NCI-H2081 (cell line): ENCODE data around the gene LIMCH1.
"Not testable (repeated sequence)": the region's sequence is repeated elsewhere in the genome, so short reads cannot be mapped to it uniquely, and the experiment has no call there.

Source experiments
- DNase-seq, 2 experiments: peaks; one replicate each; lab custom pipeline; 2025; lab: John Stamatoyannopoulos, UW

The LIMCH1 gene

DNA sequence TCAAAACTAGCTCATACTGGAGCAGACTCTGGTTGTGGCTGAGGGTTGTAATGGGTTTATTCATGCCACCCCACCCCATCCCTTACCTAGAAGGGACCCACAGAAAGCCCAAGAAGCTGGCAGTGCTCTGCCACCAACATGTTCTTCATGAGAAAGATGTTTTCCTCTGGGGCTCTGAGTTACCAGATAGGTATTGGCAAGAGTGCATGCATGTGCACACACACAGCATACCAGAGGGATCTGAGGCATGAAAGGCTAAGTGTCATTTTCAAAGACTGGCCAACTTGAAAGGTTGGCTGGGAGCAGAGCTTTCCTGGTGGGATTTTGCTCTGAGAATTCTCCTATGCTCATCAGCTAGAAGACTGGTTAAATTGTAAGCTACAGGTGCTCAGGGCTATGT is 145.4 kb downstream of the LIMCH1 start:
- DNase-seq, result no peak

GRCh38 chr4:41686893-41687292 is 148.9 kb downstream of the LIMCH1 start:
- DNase-seq, result no peak

DNA sequence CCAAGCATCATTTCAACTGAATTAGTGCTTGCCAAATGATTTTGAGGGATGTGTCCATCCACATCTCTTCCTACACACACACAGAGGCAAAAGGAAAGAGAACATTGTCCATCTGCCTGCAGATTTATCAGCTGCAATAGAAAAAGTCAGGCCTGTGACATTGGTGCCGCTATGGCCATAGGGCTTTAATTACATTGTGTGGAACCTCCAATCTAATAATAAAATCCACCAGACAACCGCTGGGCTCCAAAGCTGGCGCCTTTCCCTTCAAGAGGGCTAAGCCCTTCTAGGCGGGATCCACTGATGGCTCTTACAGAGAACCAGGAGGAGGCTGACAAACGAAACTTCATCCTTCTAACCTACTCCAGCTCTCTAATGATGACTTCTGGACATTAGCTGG is 150.0 kb downstream of the LIMCH1 start:
- DNase-seq, result no peak

DNA sequence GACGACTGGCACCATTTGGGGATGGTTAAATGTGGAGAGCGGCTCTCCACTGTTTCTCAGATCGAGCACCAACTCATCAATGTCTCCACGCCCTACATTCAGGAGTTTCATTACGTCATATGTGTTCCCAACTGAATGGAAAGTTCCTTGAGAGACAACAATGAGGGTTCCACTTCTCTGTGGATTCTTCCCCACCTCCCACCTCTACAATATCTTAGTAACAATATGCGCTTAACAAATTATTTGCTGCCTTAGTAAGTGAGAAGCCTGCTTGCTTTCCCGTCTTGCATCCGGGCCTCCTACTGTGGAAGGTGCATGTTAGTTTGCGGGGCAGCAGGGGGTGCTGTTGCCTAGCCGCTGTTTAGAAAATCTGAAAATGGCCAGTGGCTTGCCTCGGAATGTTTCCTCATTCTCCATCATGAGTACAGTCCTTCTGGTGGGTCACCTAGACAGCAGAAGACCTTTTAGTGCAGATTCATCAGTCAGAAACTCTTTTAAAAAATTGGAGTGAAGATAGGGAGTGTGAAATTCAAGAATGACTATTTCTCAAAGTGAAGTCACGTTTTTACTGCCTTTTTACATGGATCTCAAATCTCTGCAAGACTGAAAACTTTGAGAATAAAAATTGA is 154.9 kb downstream of the LIMCH1 start:
- peak; percentile 67 to 75 for DNase-seq

GRCh38 chr4:41693629-41694028 is 155.7 kb downstream of the LIMCH1 start:
- peak; percentile 63 to 73 for DNase-seq

- DNase-seq, result no peak
Measured at GRCh38 chr4:41696131-41696530, 158.2 kb downstream of the LIMCH1 start.

- no peak for DNase-seq
Measured at GRCh38 chr4:41696763-41697162, 158.8 kb downstream of the LIMCH1 start.

- no peak for DNase-seq
Measured at GRCh38 chr4:41701983-41702382, 164.0 kb downstream of the LIMCH1 start.

GRCh38 chr4:41702770-41703169 is 164.8 kb downstream of the LIMCH1 start:
- DNase-seq, result no peak

- DNase-seq, result no peak
Measured at GRCh38 chr4:41703785-41704184, 165.8 kb downstream of the LIMCH1 start.

DNA sequence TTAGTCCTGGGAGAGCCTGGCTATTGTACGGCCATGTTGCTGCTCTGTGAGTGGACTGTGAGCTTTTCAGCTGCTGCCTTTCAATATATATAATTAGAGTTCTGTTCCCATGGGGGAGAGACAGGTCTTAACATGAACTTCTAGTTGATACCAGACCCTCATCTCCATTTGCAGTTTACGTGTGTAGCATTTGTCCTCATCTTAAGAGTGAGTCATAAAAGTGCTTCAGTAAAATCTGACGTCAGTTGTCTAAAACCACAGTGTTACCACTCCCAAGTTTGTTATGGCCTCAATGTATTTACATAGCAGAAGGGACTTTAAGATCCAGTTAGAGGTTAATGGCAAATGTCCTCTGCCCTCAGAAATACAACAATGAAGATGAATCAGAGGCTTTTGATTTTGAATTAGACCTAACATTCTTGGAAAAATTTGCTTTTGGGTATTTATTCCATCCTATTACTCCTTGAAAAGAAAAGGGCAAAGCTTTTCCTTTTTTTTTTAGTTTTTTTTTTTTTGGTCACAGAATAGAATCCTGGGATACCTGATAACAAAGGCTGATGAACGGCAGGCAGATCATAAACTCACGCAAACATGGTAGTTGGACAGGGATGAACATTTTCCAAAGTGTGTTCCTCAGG is 172.0 kb downstream of the LIMCH1 start:
- no peak for DNase-seq

GRCh38 chr4:41711654-41712053 is 173.7 kb downstream of the LIMCH1 start:
- not testable (repeated sequence) for DNase-seq

DNA sequence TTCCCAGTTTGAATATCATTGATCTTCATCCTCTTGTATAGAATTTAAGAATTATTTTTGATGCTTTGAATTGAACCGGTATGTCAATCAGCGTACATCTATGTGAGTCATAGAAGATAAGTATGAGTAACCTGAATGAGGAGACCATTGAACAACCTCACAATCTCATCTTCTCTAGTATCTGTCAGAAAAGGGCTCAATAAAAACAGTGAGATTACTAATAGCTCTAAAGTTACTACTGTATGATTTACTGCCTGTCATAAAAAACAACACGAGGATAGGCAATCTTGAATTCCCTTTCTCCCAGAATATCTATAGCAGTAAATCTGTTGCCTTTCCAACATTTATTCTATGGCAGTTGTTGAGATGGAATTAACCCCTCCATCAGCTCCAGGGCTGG is 174.5 kb downstream of the LIMCH1 start:
- DNase-seq, result no peak

GRCh38 chr4:41713768-41714167 is 175.8 kb downstream of the LIMCH1 start:
- DNase-seq, result no peak

- no peak for DNase-seq
Measured at GRCh38 chr4:41714364-41715000, 176.5 kb downstream of the LIMCH1 start.

GRCh38 chr4:41715155-41715554 is 177.2 kb downstream of the LIMCH1 start:
- no peak for DNase-seq

- no peak for DNase-seq
Measured at GRCh38 chr4:41718907-41719306, 180.9 kb downstream of the LIMCH1 start.

GRCh38 chr4:41719417-41719816 is 181.5 kb downstream of the LIMCH1 start:
- no peak for DNase-seq

DNA sequence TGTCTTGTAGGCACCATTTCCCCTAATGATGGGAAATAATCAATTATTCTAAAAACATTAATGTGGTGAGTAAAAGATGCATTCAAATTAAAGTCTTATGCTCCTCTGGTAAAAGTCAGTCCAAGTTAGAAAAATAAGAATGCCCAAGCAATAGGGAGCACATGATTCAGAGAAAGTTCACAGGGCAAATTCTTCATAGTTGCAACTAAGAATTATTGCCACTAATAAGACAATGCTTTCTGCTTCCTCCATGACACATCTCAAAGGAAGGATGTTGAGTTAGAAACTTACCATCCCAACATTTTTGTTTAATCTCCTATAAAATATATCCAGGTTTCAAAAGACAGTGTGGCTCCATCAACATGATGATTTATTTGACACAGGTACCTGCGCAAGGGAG is 184.2 kb downstream of the LIMCH1 start:
- no peak for DNase-seq

DNA sequence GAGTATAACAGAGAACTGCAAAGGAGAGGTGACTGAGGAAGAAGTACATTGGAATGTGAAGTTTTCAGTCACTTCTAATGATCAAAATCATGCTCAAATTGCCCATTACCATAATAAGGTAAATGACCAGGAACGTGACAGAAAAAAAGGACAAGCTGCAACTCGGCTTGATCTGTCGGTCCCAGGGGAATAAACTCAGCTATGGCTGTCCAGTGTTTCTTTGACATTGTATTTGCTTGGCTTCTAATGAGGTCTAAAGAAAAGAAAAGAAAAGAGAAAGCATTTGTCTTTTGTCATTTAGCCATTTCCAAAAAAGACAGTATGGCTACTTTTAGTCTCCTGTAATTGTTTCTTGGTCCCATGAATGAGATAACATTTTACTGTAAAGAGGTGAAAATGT is 185.3 kb downstream of the LIMCH1 start:
- no peak for DNase-seq

DNA sequence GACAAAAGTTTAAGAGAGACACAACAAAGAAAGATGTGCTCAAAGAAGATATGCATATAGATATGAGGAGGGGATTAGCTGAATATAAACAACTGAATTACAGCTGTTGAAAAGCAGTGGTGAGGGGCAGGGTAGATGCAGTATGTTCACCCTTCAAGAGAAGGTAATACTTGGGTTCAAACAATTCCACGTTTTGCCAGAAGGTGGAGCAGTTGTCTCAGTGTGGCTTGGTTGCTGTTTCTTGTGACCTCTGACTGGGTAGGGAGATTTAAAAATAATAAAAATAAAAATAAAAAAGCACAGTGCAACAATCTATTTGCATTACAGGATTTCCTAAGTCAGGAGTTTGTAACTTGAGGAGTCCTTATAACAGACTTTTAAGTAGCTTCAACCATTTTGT is 187.3 kb downstream of the LIMCH1 start:
- no peak for DNase-seq

- no peak for DNase-seq
Measured at GRCh38 chr4:41727861-41728572, 190.1 kb downstream of the LIMCH1 start.

GRCh38 chr4:41728573-41728913 is 190.6 kb downstream of the LIMCH1 start:
- DNase-seq, result no peak
